GM19328 (cell line): ENCODE measurements around the gene ZSCAN23.
A peak's percentile ranks its signal among the peaks of the same experiment; 100 is the strongest.
"Not testable (repeated sequence)": the region's sequence is repeated elsewhere in the genome, so short reads cannot be mapped to it uniquely, and the experiment has no call there.

ENCODE experiments used
- ATAC-seq: cut with Tn5 transposase; IDR thresholded peaks from one replicate; pipeline ENCODE4 v1.9.1; 2021; ENCODE audit warnings: mild to moderate bottlenecking, moderate library complexity; ENCODE audit not compliant: unreplicated experiment

Gene ZSCAN23

GRCh38 chr6:28442586-28442985, 705 bp downstream of the ZSCAN23 start:
- ATAC-seq, result no peak

GRCh38 chr6:28436404-28436803, 6.9 kb downstream of the ZSCAN23 start:
- ATAC-seq, result no peak

- no peak for ATAC-seq
These were observed 10.2 kb downstream of the ZSCAN23 start for GRCh38 chr6:28433119-28433518.

DNA sequence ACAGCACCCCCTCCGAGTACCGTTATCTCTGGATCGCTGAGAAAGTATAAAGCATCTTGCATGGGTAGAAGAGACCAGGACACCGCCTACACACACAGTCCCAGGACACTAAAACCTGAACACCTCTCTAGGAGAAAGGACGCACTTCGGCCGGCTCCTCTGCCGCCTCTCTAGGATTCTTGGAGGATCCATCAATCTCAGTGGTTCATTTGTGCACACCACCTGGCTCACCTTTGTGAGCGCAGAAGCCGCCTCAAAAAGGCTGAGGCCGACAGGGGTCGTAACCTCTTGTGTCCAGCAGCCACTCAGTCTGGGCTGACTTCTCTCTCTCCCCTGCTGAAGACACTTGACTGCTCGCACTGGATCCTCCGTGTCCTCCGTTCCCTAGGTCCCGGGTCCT, 13.5 kb downstream of the ZSCAN23 start:
- no peak for ATAC-seq

DNA sequence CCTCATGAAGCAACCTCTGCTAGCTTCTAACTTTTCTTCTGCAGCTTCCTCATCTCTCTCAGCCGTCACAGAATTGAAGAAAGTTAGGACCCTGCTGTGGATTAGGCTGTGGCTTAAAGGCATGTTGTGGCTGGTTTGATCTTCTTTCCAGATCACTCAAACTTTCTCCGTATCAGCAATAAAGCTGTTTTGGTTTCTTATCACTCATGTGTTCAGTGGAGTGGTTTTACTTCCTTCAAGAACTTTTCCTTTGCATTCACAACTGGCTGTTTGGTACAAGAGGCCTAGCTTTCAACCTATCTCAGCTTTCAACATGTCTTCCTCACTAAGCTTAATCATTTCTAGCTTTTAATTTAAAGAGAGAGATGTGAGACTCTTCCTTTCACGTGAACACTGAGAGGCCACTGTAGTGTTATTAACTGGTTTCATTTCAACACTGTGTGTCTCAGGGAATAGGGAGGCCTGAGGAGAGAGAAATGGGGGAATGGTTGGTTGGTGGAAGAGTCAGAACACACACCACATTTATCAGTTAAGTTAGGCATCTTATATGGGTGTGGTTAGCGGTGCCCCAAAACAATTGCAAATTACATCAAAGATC, 17.2 kb downstream of the ZSCAN23 start:
- no peak for ATAC-seq

DNA sequence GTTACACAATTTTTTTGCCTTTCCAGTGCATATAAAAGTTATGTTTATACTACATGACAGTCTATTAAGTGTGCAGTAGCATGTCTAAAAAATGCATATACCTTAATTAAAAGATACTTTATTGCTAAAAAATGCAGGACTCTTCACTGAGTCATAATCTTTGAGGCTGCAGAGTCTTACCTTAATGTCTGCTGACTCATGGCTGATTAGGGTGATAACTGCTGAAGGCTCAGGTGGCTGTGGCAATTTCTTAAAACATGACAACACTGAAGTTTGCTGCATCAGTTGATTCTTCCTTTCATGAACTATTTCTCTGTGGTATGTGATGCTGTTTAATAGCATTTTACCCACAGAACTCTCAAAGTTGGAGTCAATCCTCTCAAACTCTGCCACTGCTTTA, 19.1 kb downstream of the ZSCAN23 start:
- ATAC-seq, result no peak

DNA sequence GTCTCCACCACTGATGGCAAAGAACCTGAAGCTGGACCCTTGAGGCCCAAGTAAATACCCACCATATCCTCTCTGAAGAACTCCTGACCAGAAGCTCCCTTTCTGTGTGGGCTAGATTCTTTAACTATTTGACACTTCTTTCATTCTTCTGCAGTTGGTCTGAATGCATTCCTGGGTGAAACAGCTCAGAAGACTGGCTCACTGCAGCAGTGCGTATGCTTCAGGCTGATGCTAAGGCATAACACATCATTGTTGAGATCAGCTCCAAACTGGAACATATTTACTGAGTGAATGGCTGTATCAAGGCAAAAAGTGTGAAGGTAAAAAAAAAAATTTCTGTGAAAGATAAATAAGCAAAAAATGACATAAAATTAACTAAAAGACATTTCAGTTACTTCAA, 19.7 kb downstream of the ZSCAN23 start:
- ATAC-seq, result no peak

GRCh38 chr6:28413681-28414080, 29.6 kb downstream of the ZSCAN23 start:
- no peak for ATAC-seq

- no peak for ATAC-seq
These were observed 32.5 kb downstream of the ZSCAN23 start for GRCh38 chr6:28410767-28411166.

DNA sequence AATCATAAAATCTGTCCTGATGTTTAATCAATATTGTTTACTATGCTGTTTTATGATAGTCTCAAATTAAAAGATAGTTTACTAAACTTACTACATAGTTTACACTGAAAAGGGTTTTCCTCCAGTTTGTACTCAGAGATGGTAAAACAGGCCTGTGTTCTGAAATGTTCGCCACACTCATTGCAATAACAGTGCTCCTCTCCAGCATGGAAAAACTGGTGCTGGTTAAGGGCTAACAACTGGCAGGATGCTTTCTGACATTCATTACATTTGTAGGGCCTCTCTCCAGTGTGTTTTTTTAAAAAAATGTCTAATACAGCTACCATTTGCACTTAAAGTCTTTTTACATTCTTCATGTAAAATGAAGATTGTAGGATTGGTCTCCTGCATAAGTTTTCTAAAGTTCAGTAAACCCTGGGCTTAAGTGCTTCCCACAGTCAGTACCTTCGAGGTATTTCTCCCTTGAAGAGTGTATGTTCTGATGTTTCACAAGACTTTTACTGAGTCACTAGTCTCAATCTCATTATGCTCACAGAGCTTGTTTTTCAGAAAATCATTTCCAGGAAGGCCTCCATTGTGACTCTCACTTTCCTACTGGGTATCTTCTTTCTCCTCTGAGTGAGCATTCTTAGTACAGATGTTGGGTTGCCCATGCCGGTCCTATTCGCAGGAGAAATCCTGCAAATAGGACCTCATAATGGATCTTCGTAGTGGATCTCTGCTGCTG, 35.1 kb downstream of the ZSCAN23 start:
- no peak for ATAC-seq

- no peak for ATAC-seq
These were observed 35.9 kb downstream of the ZSCAN23 start for GRCh38 chr6:28407401-28407800.

DNA sequence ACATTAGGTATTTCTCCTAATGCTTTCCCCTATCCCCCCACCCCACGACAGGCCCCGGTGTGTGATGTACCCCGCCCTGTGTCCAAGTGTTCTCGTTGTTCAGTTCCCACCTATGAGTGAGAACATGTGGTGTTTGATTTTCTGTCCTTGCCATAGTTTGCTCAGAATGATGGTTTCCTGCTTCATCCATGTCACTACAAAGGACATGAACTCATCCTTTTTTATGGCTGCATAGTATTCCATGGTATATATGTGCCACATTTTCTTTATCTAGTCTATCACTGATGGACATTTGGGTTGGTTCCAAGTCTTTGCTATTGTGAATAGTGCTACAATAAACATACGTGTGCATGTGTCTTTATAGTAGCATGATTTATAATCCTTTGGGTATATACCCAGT, 39.4 kb downstream of the ZSCAN23 start:
- ATAC-seq, result not testable (repeated sequence)

DNA sequence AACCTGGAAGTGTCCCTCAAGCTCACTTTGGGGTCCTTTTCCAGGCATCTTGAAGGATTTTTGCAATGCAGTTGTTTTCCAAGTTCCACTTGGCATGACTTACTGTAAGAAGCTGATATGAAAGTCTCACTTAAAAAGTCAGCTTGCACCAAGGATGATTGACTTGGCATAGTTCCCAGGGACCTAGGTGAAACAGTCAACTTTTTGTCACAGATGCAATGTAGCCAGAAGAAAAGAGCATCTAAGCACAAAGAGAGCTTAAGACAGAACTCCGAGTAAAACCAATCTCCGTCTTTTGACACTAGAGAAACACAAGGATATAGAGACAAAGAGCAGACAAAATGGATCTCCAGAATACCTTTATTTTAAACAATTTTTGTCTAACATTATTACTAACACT, 41.1 kb downstream of the ZSCAN23 start:
- ATAC-seq, result no peak

GRCh38 chr6:28401172-28401571, 42.1 kb downstream of the ZSCAN23 start:
- no peak for ATAC-seq

DNA sequence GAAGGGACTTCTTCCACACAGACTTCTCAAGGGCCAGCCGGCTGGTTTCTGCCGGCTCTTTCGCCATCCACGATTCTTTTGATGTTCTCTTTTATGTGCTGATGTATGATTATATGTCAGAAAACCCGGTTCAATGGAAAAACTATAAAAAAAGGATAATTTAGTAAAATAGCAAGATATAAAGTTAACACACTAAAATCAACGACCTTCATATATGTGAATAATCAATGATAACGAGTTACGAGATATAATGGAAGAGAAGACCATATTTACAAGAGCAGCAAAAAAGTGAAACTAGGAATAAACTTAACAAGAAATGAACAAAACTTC, 43.2 kb downstream of the ZSCAN23 start:
- no peak for ATAC-seq

DNA sequence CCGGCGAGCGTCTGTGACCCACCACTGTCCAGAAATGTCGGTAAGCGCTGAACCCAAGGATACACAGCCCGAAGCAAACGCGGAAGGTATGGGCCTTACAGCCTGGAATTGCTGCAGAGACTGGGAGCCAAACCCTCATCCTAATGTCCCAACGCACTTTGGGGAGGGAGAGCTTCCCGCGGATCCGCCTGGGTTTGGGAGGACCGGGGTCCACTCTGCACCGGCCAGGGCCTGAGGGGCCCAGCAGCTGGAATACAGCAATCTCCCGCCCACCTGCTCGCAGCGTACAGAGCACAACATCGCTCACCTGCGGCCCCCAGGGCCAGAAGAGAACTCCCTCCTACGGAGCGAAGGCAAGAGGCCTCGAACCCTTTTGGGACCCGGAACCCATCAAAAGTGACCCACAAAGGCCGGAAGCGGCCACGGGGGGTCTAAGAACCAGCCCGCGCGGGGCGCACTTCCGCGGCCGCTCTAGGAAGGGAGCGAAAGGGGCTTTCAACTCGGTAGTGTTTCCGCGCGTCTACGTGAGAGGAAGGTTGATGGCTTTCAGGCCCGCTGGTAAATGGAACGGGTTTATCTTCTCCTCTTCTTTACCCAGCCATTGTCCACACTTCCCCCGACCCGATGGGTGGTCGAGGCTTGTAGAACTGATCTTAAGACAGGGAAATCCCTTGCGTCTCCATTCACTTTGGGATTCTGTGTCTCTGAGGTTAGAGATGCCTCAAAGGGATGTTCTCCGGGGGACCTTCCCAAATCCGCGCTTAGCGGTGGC, 43.8 kb downstream of the ZSCAN23 start, which contains the start of gene ZSCAN12:
TSS of gene ZSCAN12 (minus strand) at position 398 of the 772 bp plus-strand sequence. CDS start 1,342 bp downstream, outside the sequence.
- ATAC-seq, result peak; percentile 83

GRCh38 chr6:28395918-28396317, 47.4 kb downstream of the ZSCAN23 start:
- no peak for ATAC-seq

DNA sequence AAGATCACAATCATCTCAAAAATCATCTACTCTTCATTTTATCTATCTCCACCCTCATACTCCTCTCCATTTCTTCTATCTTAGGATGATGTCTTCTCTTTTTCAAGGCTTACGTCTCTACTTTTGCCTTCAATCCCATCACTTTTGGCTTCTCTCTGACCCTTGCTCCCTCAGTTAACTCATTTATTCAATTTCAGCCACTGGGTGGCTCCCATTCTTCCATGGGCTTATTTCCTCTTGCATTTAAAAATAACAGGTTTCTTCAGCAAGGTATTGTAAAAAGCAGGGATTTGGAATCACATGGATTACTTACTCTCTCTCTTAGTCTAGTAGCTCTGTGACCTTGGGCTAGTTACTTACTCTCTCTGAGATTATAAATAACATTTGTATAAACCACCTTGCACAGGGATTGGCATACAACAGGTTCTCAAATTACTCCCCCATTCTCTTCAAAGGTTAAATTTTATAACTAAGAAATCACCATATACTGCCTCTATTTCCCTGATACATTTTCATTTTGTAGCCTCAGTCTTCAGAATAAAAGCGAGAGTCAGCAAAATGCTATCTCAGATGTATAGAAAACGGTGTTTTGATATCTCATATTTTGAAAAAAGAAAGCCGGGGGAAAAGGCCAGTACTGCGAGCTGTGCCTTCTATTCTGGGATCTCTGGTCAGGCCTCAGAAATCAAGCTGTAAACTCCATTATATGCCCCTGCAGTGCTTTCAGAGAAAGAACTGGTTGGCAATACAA, 49.2 kb downstream of the ZSCAN23 start:
- ATAC-seq, result no peak

- ATAC-seq, result no peak
These were observed 52.6 kb downstream of the ZSCAN23 start for GRCh38 chr6:28390688-28391087.

DNA sequence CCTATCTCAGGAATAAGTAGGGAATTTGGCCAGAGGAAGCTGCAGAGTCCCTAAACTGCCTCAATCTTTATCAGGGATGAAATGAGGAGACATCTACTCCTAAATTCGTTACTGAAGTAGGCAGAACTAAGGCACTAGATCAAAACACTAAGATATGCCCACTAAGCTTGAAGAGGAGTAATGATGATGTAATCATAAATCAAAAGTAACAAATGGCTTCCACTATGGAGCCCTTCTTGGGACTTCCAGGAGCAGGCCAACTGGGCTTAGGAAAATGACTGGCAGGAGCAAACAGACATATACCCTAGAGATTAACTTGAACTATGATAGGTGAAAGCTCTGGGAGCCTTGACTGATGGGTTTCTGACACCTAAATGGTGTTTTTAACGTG, 59.2 kb downstream of the ZSCAN23 start:
- ATAC-seq, result no peak
